Sciatic nerve (tissue), 2 donors: Measurements from ENCODE around the gene HOXD8. TPM values are rescaled to one million over a fixed set of nuclear protein-coding genes. Genes with fewer than 3 reads are reported as not detected.

ENCODE experiments used
- ATAC-seq: fragments of 200-7000 bp; cut with Tn5 transposase; one replicate; pipeline ENCODE4 v1.9.1; 2020; ENCODE audit warnings: mild to moderate bottlenecking, moderate library complexity
- DNase-seq: peaks from one replicate; pipeline ENCODE4 v3.0.0-alpha.2; 2020; ENCODE audit warnings: low spot score
- intact Hi-C: fragments of 100-400 bp; cut with DNase I; formaldehyde crosslinking; loops from one replicate; pipeline ENCODE4 v1.14.2; 2022
- total RNA-seq: library from RNA; stranded (reverse); fragmentation: NEBNext Ultra II Directional; extraction: Animal tissue kit (Norgen Biotek cat#: 25700); gene quantifications from one replicate; pipeline ENCODE4 v1.2.1, GENCODE V29; 2021
- donor health status: DM: no; HTN: no; CAD: no.
- donor health status: DM: no; HTN: no; CAD: no.

HOXD8 gene
- total RNA-seq, 1 donor from 2014 or later: 11.9 TPM

DNA sequence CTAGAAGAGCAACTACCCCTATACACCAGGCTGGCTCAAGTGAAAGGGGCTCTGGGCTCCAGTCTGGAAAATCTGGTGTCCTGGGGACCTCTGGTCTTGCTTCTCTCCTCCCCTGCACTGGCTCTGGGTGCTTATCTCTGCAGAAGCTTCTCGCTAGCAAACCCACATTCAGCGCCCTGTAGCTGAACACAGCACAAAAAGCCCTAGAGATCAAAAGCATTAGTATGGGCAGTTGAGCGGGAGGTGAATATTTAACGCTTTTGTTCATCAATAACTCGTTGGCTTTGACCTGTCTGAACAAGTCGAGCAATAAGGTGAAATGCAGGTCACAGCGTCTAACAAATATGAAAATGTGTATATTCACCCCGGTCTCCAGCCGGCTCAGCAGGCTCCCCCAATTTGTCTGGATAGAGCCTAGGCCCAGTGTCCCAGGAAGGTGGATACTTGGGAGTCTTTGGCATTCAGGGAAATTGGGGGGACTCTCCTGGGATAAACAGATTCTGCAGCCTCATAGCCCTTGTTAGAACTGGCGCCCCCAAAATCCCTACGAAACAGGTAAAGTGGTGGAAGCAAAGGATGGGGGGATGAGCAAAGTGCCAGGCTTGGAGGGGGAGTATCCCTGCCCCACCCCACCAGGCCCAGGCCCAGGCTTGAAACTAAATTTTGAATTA is 19.4 kb downstream of the HOXD8 start:
- ATAC-seq (no peak), DNase-seq (no peak)
- intact Hi-C loops: no loop called here

- DNase-seq (no peak), ATAC-seq (no peak)
- intact Hi-C loops: no loop called here
Observed at GRCh38 chr2:176149481-176149938, 20.0 kb downstream of the HOXD8 start.

- no peak for ATAC-seq
- intact Hi-C loops: no loop called here
- DNase-seq: no peak
Observed at GRCh38 chr2:176149939-176150583, 20.6 kb downstream of the HOXD8 start.

- DNase-seq (no peak), ATAC-seq (no peak)
- intact Hi-C loops: no loop called here
Observed at GRCh38 chr2:176150584-176151441, 21.3 kb downstream of the HOXD8 start.

- intact Hi-C loops: no loop called here
- no peak for ATAC-seq
- no peak for DNase-seq
Observed at GRCh38 chr2:176151442-176152287, 22.2 kb downstream of the HOXD8 start, which contains the start of gene HOXD4. HOXD4 (plus strand) TSS chr2:176151550; CDS start chr2:176151634, 84 bp downstream.

DNA sequence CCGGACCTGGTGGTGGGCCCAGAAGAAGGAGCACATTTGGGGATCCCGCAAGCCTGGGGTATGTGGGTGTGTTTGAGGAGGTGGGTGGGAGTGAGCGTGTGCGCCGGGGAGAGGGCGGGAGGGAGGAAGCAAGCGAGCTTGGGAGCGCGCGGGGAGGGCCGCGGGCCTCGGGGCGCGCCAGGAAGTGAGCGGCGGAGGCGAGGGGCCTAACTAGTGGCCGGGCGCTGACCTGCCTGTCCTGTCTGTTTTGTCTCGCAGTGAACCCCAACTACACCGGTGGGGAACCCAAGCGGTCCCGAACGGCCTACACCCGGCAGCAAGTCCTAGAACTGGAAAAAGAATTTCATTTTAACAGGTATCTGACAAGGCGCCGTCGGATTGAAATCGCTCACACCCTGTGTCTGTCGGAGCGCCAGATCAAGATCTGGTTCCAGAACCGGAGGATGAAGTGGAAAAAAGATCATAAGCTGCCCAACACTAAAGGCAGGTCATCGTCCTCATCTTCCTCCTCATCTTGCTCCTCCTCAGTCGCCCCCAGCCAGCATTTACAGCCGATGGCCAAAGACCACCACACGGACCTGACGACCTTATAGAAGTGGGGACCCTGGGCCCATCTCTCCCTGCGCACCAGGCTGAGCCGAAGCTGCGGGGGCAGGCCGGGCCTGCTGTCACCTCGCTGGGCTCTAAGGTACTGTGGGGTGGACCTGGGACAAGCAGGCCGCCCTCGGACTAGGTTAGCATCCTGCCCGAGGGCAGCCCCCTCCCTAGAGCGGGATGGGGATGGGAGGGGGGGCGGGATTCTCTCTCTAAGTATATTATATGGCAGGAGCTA is 23.1 kb downstream of the HOXD8 start:
- ATAC-seq (no peak), DNase-seq (no peak)
- intact Hi-C loops: no loop called here

- no peak for ATAC-seq
- no peak for DNase-seq
- intact Hi-C loops: no loop called here
Observed at GRCh38 chr2:176154576-176155252, 25.2 kb downstream of the HOXD8 start.

DNA sequence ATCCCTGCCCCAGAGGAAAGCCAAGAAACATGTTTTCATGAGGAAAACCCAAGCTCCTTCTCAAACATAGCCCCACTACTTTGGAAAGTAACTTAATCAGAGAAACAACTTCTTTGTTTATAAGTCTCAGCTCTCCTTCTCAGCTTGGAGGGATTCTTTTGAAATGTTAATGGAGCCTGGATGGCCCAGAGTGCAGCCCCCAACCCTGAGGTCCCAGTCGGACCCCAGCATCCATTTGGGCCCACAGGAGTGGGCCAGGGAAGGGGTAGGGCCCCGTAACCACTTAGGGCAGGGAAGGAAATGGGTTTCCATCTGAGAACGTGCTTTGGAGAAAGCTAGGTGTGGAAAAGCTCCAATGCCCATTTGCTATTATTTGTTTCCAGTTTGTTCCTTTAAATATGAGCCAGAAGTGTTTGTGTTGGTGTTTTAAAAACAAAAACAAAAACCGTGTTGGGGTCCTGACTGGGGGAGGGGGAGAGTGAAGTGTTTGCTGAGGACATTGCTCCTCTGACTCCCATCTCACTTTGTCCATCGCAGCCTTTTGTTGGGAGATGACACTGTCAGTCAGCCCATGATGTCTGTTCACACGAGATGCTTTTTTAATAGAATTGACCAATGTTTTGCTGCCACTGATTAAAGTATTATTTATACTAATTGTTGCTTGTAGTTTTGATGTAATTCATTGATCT is 26.0 kb downstream of the HOXD8 start:
- intact Hi-C loops: no loop called here
- DNase-seq (no peak), ATAC-seq (no peak)

DNA sequence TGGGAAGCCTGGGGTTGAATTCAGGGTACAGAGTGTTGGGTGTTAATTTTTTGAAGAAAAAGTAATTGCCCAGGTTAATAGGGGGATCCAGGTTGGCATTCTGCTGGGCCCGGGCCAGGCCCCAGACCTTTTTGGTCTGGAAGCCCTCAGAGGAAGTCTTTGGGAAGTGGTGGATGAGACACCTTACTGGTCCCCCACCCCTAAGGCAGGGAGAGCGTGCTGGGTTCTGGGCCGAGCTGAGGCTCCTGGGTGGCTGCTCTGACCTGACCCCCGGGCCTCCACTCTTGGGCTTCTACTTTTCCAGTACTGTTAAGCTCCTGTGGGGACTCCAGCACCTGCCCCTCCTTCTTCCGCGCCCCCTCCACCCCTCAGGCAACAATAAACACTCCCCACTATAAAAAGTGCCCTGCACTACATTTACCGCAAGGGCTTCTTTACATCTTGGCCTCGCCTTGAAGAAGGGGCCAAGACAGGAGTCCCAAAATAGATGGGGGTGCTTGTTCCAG is 26.8 kb downstream of the HOXD8 start:
- ATAC-seq: no peak

GRCh38 chr2:176156807-176157498 is 27.4 kb downstream of the HOXD8 start, which contains the start of gene HOXD3:
HOXD3 (plus strand) TSS chr2:176157307; CDS start chr2:176169115, 11,808 bp downstream.
- ATAC-seq (no peak), DNase-seq (no peak)
- intact Hi-C loops: no loop called here

More for the DNA sequence above, 26.8 kb downstream of the HOXD8 start:
- intact Hi-C loops: no loop called here
- DNase-seq: no peak

DNA sequence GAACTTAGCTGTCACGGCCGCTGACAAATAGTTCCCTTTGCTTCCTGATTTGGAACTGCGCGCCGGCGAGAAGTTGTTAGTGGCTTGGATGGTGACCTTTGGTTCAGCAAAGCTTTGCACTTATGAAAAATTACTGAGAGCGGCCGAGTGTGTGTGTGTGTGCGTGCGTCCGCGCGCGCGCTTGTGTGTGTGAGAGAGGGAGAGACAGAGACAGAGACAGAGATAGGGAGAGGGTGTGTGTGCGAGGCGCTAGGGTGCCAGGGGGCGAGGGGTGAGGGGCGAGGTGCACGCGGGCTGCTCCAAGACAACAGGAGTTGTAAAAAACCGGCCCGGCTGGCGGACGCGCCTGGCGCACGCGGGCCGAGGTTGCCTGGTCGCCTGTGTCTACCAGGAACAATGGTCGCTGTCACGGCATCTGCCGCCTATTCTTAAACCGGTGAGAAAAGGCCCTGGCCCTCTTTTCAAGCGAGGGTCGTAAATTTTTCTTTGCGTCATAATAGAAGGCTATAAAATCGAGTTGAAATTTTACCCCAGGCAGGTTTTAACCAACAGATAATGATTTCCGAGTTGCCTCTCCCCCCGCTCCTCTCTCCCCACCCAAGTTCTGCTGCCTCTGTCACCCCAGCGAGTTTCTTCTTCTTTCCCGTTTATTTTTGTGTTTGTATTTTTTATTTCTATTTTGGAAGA is 28.1 kb downstream of the HOXD8 start:
- intact Hi-C loops: no loop called here
- ATAC-seq: no peak
- no peak for DNase-seq

DNA sequence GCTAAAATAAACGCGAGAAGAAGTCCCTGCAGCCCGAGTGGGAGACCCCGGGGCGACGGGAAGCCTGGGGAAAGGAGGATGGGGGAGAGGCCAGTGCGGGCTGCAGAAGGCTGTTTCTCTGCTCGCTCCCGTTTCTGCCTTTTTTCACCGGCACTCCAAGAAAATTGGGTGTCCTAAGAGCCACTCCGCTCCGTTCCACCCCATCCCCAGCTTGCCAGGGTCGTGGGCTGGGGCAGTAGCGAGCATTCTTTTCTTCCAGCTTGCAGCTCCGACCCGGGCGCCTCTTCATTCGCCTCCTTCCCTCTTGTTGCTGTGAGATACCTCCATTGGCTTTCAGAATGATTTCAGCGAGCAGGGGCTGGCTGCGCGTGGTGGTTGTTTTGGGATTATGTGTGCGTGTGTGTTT is 28.7 kb downstream of the HOXD8 start:
- ATAC-seq (no peak), DNase-seq (no peak)
- intact Hi-C loops: no loop called here

DNA sequence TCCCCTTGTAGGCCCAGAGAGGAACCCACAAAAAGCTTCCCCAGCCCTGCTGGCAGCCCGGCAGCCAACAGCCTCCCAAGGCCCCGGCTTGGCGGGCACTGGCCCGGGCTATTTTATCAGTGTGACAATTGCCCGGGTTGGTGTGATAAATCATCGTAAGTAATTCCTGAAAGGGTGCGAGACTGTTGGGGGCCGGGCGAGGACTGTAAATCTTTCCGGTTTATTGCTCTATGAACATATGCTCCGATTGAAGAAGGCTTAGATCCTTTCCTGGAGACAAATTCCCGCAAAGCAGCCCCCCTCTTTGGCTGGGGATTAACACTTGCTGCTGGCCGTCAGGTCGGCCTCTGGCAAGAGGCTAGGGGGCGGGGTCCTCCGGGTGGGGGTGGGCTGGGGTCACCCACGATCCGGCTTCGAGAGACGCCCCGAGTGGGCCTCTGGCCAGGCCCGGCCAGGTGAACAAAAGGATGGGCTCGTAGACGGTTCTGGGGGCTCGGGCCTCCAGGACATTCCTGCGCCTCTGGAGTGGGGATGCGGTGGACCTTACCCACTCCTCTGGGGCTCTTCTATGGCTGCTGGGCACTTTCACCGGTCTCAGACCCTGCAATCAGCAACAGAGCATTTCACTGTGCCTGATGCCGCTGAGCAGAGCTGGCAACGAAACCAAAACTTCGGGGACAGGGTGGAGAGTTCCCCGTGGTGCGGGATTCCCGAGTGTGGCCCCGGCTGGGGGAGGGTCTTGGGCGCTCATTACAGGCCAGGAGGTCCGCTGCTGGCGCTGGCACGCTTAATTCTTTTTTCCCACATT is 29.6 kb downstream of the HOXD8 start:
- DNase-seq (no peak), ATAC-seq (no peak)
- intact Hi-C loops: no loop called here

DNA sequence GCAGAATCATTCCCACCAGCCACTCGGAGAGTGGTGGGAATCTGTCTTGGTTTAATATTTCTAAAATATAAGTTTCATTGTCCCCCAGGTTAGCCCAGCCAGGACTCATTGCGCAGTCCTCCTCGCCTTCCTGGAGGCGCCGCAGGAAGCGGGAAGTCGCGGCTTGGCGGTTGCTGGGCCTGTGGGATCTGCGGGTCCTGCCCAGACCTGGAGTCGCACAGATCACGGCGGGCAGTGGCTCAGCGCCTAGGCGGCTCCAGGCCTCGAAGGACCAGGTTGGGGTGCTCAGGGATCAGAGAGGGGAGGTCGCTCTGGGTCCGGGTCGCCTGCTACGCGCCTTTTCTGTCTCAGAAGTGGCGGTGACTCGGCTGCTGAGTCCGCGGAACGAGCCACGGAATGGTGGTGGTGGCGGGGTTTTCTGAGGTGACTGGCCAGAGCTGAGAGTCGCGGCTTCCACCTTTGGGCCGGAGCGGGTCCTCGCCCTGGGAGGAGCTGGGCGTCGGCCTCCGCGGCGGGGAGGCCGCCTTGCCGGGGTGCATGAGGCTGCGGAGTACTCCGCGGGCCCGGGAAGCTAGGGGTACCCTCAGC is 30.3 kb downstream of the HOXD8 start:
- intact Hi-C loops: no loop called here
- ATAC-seq (no peak), DNase-seq (no peak)
